Fibroblast of villous mesenchyme (primary cell): ENCODE measurements around the gene EVC. TPM values are rescaled to one million over a fixed set of nuclear protein-coding genes. Genes with fewer than 3 reads are reported as not detected.

ENCODE experiments used
- DNase-seq: peaks from one replicate; pipeline ENCODE4 v3.0.0-alpha.2; 2010; ENCODE audit warnings: low read depth
- H3K4me3 ChIP-seq: 2 replicates; pipeline ENCODE4 v1.5.1; 2011; ENCODE audit warnings: low read depth, mild to moderate bottlenecking, low read length
- CTCF ChIP-seq: IDR thresholded peaks from 2 replicates; pipeline ENCODE4 v1.5.1; 2012; ENCODE audit warnings: low read depth, mild to moderate bottlenecking, low read length; ENCODE audit not compliant: insufficient read depth
- total RNA-seq: library from RNA; depleted of rRNA; stranded (reverse); fragments of >200 nt; gene quantifications from 2 replicates; pipeline ENCODE4 v1.2.3, GENCODE V29; 2012

Gene EVC
- total RNA-seq, 1 donor, result 35.0 TPM

GRCh38 chr4:5797866-5798265 is 86.9 kb downstream of the EVC start:
- H3K4me3 ChIP-seq, result no peak overlapping the region
- TF ChIP-seq CTCF, result no peak
- no peak for DNase-seq

DNA sequence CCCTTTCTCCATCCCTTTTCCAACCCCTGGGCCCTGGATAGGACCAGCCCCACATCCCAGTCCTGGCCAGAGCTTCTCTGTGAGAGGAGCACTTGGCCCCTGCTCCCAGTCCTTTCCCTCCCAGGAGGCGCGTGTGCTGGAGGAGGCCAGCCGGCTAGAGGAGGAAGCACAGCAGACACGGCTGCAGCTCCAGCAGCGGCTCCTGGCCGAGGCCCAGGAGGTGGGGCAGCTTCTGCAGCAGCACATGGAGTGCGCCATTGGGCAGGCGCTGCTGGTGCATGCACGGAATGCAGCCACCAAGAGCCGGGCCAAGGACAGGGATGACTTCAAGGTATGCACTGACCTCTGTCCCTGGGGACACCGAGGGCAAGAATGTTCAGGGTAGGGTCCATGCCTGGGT is 87.5 kb downstream of the EVC start:
- no peak overlapping the region for H3K4me3 ChIP-seq
- DNase-seq, result no peak
- TF ChIP-seq CTCF, result no peak

DNA sequence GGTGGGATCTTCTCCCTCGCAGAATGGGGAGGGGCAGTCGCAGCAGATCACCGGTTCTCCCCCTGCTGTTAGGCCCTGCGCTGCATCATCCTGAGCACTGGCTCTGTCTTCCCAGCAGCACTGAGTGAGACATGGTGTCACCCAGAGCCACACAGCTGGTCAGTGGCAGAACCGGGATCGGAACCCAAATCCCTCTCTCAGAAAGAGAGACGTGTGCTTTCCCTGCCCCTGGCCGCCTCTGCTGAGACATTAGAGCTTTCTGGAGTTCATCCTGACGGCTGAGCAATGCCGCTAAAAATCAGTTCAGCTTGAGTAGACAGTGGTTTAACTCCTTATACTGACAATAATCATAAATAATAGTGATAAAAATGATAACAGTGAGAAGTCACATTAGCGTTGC is 87.9 kb downstream of the EVC start:
- H3K4me3 ChIP-seq, result no peak overlapping the region
- no peak for DNase-seq
- no peak for TF ChIP-seq CTCF

DNA sequence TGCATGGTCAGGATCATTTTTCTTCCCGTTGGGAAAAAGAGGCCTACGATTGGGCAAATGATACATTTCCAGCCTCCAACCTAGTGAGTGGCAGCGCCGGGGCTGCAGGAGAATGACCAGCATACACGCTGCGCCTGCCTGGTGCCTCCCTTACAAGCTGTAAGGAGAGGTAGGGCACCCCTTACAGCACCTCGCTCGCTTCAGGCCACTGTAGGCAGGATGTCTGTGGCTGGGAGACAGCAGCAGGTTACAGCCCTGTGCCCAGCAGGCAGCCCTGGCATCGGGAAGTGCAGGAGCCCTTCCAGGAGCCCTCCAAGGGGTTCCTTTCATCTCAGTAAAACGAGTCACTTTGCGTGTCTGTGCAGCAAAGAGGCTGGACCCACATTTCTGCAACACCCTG is 88.4 kb downstream of the EVC start:
- TF ChIP-seq CTCF, result no peak
- no peak for DNase-seq
- no peak overlapping the region for H3K4me3 ChIP-seq

GRCh38 chr4:5800496-5800895 is 89.5 kb downstream of the EVC start:
- DNase-seq, result no peak
- no peak for TF ChIP-seq CTCF

GRCh38 chr4:5801696-5802095 is 90.7 kb downstream of the EVC start:
- no peak for DNase-seq
- TF ChIP-seq CTCF, result no peak
- H3K4me3 ChIP-seq, result no peak overlapping the region

More at GRCh38 chr4:5800496-5800895, 89.5 kb downstream of the EVC start:
- no peak overlapping the region for H3K4me3 ChIP-seq

- no peak for DNase-seq
- no peak for TF ChIP-seq CTCF
- no peak overlapping the region for H3K4me3 ChIP-seq
Measured at GRCh38 chr4:5802565-5802964, 91.6 kb downstream of the EVC start.
